GM19455 (cell line): ENCODE results near the gene APLF.
A peak's percentile ranks its signal among the peaks of the same experiment; 100 is the strongest.

Experiments
- ATAC-seq: cut with Tn5 transposase; IDR thresholded peaks from one replicate; pipeline ENCODE4 v1.9.1; 2021; ENCODE audit not compliant: unreplicated experiment

Gene APLF, protein sequence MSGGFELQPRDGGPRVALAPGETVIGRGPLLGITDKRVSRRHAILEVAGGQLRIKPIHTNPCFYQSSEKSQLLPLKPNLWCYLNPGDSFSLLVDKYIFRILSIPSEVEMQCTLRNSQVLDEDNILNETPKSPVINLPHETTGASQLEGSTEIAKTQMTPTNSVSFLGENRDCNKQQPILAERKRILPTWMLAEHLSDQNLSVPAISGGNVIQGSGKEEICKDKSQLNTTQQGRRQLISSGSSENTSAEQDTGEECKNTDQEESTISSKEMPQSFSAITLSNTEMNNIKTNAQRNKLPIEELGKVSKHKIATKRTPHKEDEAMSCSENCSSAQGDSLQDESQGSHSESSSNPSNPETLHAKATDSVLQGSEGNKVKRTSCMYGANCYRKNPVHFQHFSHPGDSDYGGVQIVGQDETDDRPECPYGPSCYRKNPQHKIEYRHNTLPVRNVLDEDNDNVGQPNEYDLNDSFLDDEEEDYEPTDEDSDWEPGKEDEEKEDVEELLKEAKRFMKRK

DNA sequence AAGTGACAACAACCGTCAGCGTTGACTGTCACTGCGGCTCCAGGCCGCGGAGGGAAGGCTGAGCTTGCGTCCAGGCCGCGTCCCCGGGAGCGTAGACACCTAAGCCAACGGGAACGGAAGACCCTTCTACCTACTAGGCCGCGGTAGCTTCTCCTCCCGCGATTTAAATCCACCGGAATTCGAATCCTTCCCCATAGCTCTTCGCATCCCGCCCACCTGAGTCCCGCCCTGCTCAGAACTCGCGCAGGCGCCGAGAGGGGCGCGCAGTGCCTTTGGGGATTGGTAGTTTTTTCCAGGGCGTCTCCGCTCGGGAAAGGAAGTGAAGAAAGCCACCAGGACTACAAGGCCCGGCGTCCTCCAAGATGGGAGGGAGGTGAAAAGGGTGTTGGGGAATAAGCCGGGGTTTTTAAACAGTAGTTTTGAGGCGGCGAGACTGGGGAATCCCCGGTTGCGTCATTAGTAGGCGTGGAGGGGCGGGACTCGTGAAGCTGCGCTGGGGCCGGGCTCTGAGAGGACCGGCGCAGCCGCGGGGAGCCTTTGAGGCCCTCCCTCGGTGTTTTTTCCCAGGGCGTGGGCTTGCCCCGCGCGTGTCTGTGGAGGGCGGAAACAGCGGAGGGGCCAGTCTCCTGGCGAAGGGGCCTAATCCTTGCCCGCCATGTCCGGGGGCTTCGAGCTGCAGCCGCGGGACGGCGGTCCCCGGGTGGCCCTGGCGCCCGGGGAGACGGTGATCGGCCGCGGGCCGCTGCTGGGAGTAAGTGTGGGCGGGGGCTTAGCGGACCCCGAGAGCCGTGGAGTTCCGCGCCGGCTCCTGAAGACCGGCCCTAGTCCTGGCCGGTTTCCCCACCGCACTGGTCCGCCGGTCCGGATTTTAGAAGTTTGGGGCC lies at the start of gene APLF, which contains the start of gene FBXO48:
TSS of gene APLF (plus strand) at position 509 of the 884 bp plus-strand sequence. CDS start at position 656, 147 bp downstream.
TSS of gene FBXO48 (minus strand) at position 218 of the 884 bp plus-strand sequence. CDS start 2,149 bp downstream, outside the sequence.
- ATAC-seq, result peak; percentile 95

DNA sequence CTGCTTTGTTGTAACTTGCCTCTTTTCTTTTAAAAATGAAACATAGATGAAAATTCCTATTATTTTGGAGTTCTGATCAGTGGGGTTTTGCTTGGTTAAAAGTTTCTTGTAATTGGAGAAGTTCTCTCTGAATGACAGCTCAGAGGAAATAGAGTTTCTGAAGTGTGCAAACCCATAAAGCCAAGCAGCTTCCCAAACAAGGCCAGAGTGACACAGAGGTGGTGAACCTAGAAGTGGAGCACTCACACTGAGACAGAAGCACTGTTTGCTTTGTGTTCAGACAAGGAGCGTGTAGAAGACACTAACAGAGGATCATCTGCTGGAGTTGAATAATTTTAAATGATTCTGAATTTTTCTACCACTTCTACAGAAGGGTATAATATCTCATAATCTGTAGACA lies 49.5 kb upstream of the APLF start:
- ATAC-seq, result no peak

DNA sequence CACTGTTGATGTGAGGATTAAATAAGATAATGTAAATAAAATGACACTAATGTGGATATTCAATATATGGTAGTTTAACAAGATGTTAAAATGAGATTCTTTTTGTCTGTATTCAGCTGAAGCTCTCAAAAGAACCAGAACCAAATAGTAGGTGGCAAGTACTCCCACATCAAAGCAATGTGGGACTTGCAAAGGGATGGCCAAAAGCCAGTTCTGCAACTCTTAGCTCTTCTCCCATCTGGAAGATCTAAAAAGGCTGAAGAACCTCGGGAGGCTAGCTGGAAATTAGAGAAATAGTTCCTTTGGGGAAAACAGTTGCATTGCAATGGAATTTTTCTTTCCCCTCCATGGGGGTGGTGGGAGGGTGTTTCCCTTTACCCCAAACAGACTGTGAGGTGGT lies 49.0 kb upstream of the APLF start:
- ATAC-seq, result no peak

DNA sequence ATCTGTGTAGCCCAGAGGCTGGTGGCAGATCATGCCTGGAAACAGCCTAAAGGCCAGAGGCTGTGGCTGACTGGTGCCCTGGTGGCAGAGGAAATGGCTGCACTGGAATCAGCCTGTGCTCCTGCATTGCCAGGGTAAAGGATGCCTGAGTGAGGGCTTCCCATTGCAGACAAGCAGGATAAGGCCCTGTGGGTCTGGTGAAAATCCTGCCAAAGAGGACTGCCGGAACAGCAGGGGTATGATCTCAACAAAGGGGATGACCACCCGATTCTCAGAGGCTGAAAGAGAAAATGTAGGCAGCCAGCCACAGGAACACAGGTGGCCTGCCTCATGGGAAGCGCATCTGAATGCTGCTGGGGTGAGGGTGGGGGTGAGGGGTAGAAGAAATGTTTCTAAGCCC lies 48.5 kb upstream of the APLF start:
- no peak for ATAC-seq

DNA sequence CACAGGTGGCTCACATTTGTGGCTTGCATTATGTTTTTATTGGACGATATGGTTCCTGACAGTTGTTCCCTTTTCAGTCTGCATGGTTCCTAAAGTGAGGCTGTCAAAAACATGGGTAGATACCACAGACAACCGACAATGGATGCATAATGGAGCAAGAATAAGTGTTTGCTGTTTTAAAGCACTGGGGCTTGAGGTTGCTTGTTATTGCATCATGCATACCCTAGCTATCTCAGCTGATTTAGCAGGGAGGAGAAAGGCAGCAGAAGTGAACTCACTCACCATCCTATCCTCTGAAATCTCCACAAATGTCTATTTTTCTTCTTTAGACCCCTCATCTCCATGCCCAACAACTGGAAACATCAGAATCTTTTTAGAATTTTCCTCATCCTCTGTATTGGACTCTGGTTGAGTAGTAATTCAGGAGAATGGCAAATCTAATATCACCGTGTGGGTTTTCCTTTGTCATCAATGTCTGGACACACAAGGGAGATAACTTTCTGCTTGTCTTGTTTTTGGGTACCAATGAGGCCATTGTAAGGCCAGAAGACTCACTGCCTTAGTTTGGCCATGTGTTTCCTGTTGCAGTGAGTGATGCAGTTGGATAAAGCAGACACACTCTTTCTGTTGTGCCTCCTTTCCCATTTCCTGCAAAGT lies 47.0 kb upstream of the APLF start:
- no peak for ATAC-seq

DNA sequence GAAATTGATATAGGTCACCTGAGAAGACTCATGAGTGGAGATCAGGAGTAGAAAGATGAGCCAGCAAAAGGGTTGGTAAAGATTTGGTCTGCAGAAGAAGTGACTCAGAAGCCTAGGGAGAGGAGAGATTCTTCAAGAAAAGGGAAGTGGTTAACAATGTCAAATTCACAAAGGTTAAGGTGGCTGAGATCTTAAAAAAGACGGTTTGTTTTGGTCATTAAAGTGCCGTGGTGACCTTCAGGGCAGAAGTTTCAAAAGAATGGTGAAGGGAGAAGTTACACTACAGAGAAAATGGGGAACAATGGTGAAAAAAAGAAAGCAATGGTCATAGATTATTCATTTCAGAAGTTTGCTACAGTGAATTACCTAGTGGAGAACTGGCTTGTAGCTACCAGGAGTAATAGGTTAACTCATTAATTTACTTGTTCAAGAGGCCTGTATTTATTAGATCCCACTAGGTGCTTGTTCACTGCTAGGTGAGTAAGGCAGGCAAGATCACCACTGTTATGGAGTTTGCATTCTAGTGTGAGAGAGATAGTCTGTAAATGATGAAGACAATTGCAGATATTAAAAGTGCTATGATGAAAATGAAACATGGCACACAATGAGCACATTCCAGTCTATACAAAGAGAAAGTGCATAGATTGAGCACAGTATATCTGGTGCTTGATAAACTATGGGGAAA lies 43.3 kb upstream of the APLF start:
- ATAC-seq, result peak; percentile 69

DNA sequence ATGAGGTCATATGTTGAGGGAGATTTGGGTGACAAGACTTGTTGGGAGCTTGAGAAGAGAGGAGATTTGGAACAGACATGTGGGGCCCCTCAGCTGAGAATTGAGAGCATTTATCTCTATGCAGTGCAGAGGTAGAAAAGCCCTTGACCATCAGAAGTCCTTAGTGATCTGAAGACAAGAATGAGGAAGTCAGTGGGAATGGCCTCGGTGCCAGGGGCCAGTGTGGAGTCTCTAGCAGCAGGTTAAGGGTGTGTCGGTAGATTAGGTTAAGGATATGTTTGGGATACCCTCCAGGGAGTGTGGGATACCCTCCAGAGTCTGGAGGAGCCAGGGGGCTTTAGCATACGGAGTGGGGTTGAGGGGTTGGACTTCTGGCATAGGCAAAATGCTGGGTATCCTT lies 41.9 kb upstream of the APLF start:
- no peak for ATAC-seq

DNA sequence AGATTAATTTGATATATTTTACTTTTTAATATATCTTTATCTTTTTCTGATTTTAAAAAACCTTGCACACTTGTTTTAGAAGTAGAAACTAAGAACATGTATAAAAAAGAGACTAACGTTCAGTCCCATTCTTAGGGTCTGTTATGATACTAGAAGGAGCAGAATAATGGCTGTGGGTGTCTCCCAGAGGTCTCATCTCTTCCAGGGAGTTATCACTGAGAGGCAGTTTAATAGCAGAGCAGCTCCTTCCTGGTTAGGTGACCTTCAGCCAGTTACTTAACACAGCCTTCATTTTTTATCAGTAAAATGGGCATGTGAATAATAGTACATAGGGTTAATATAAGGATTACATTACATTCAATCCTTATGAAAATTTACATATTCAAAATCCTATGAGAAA lies 40.9 kb upstream of the APLF start:
- no peak for ATAC-seq

DNA sequence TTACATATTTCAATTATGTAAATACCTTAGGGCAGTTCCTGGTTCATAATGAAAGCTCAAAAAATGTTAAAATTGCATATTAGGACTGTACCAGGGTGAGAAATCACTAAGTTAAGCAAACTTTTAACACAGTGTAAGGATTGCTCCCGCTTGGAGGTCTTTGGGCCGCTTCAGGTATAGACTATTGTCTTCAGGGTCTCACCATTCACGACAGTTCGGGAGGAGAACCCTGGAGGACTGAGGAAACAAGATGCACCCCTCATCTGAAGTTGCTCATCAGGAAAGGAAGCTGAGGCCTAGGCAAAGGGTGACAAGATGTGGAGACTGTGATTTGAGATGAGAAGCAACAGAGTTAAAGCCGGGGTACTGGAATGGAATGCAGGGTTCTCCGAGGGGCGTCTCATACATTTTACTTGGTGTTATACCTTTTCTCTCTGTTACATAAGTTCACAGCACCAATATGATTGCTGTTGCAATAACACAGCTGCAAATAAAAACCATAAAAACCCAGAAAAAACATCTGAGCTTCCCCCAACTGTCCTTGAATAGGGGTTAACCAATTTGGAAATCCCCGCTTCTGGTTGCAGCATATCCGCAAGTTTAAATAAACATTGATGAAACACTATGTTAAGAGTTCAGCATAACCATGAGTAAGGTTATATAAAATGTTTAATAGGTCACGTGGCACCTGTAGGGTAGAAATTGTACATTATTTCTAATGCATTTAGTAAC lies 40.4 kb upstream of the APLF start:
- ATAC-seq, result peak; percentile 31

DNA sequence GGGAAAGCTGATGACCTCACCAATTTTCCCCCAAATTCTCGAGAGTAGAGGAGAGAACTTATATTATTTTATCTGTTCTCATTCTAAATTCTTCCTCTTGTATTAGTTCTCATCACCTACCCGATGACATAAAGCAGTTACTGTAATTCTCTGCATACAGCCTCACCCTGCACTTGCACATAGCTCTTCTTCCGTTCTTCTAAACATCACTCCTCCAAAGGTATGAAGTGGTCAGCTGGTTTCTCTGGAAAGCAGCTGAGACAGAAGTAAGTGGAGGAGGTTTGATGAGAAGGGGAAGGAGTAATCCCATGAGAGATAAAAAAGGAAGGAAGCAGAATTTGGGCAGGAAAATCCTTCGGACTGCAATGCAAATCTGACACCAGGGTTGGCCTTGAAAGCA lies 39.3 kb upstream of the APLF start:
- ATAC-seq, result no peak

DNA sequence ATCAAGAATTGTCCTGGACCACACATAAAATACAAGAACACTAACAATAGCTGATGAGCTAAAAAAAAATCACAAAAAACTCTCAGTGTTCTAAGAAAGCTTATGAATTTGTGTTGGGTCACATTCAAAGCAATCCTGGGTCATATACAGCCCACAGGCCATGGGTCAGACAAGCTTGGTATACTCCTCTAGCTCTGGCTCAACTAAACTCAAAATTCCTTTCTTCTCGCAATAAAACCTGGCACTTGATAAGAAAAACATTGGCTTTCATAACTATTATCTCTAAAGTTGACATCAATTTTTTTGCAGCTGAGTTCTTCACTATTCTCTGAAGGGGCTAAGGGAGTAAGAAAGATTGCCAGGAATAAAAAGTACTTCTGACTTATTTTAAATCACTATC lies 38.6 kb upstream of the APLF start:
- no peak for ATAC-seq

DNA sequence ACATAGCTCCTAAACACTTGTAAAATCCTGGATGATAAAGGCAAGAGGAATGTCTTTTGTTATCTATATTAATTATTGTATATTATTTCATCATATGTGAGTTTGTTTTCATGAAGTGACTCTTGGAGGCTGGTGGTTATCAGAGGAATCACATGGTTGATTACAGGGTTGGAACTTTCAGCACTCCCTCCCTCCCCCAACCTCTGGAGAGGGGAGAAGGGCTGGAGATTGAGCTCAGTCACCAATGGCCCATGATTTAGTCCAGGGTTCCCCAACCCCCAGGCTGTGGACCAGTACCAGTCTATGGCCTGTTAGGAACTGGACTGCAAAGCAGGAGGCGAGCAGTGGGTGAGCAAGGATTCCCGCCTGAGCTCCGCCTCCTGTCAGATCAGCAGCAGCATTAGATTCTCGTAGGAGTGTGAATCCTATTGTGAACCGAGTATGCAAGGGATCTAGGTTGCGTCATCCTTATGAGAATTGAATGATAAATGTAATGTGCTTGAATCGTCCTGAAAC lies 38.0 kb upstream of the APLF start:
- no peak for ATAC-seq

DNA sequence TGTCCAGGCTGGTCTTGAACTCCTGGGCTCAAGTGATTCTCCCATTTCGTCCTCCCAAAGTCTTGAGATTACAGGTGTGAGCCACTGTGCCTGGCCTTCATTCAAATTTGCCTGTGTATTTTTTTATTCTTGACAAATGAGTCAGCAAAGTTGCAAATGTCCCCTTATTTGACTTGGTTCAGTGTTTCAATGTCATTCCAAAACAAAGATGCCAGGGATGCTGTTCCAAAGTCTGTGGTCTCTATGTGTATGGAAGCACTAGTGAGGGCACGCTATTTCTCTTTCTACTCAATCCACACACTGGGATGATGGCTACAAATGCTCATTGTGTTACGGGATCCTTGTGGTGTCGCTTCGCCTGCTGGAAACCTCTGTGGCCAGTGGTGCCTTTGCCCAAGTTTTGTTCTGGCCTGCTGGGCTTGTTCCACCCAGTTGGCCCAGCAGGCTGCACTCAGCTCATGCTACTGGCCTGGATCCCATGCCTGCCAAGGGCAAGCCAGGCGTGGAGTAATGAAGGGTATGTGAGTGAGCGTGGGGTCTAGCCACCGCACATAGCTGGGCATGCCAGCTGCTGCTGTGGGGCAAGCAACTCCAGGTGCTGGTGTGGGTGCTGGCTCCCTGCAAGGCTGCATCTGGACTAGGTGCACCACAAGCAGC lies 35.9 kb upstream of the APLF start:
- ATAC-seq, result no peak

DNA sequence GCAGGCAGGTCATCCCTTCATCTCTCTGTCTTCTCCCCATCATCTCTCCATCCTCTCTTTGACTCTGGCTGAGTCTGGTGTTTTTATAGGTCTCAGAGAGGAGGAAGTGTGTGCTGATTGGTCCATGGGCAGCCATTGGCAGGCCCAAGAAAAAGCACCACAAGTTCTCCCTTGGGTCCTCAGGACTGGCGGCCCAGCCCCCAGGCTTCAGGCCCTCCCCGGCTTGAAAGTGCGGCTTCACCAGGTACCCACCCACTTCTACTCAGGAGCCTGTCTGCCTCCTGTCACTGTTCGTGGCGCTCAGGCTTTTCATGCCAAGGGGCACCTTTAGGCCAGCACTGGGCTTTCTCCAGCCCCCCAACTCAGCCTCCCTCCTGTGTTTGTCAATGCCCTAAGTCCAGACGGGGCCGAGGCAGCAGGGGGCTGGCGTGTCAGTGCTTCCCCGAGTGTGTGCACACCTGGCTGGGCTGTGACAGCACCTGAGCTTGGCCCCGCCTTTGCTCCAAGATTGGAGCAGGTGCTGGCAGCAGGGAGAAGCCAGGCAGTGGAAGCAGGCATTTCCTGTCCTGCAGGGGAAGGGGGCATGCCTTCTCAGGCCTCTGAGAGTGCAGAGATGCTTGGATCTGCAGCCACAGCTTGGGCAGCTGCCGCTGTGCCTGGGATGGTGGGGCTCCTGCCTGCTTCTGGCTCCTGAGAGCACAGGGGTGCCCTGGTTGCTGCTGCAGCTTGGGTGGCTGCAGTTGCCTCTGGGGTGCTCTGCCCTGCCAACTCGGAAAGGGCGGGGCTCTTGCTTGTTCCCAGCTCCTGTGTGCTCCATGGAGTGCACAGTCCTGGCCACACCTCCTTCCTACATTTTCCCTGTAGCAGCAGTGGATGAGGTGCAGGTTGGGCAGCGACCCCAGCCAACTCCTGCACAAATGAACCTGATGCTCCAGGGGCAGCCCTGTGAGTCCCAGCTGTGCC lies 34.4 kb upstream of the APLF start:
- no peak for ATAC-seq

DNA sequence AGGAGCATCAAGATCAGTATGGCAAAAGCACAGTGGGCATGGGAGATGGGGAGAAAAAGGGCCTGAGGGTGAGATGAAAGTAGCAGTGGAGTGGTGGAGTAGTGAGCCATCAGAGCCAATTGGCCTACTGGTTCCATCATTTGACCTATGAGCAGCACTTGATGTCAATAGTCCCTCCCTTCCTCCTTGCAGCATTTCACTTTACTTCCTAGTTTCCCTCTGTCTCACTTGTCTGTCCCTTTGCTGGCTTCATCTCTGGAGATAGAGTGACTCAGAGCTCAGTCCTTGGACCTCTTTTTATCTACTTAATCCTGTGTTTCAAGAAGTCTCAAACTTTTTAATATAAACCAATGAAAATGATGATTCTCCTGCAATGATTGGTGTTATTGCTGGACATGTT lies 32.4 kb upstream of the APLF start:
- ATAC-seq, result no peak

DNA sequence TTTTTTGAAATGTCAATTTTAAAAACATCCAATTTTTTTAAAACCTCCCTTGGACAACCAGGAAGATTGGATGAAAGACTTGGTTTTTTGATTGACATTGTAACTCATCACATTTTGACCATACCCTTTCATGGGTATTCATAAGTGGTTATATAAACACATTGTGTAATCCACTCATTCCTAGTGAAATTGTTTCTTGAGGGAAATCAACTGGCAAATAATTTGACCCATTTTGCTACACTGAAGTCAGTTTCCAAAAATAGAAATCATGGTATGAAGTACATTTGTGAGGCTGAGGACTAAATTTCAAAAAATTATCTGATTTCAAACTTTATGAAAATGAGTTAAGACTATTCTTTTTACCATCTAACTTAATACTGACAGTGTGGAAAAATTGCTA lies 31.8 kb upstream of the APLF start:
- no peak for ATAC-seq

DNA sequence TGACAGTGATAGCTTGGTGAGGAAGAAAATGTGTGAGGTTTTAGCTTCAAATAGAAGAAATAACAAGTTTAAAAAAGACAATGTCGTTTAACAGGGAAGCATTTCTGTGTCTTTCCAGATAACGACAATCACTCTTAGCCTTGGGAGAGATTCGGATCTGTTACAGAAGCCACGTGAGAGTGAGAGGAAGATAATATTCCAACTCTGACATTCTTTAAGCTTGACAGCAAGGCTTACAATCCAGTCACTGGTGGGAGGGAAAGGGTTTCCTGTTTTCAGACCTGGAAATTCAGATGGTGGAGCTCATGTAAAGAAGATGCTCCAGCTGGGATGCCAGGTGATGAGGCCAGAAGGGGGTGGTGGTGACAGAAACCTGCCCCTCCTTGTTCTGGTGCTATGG lies 31.1 kb upstream of the APLF start:
- no peak for ATAC-seq
